Panc1 (cell line): ENCODE data around the gene TXNRD1.

Experiments
- CTCF ChIP-seq: fragments of 450-650 bp; IDR thresholded peaks from 2 replicates; pipeline ENCODE4 v1.5.1; 2017; ENCODE audit warnings: mild to moderate bottlenecking
- POLR2AphosphoS5 ChIP-seq: IDR thresholded peaks from 2 replicates; pipeline ENCODE4 v1.6.1; 2012; ENCODE audit warnings: mild to moderate bottlenecking, low read depth, low read length, moderate library complexity

DNA sequence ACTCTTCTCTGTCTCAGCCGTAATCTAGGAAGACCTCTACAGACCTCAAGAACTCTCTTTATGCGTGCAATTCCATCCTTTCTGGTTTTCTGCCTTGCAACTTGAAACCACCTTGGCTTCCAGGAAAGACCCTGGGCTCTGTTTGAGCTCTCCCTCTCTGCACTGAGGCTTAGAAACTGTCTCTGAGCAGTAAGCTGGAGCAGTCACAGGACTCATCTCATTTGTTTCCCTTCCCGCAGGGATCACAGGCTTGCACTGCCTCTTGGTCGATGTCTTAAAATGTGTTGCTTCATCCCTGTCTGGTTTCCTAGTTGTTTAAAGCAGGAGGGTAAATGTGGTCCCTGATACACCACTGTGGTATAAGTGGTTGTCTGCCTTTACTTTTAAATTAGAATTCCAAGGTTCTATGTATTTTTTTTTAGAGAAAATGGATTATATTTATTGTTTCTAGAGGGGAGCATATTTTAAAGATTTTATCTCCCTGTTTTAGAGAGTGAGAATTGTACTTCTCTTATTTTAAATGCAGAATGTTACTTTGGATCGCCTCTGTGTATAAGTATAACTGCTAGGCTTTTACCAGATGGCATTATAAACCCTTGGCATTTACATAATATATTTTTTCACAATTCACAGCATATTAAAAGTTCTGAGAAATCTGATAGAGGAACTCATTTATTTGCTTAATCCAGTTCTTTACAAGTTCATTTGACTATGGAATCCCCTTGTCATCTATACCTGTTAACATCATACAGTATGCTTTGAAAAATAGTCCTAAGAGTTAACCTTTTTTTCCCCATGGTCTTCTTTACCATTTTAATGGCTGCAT, 114.3 kb downstream of the TXNRD1 start:
- TF ChIP-seq POLR2AphosphoS5 (peak; percentile 63), CTCF (no peak)
